Measurements from ENCODE around the gene ITPKC.
A peak's percentile ranks its signal among the peaks of the same experiment; 100 is the strongest.

The ITPKC gene

GRCh38 chr19:40740747-40741146 lies 23.8 kb downstream of the ITPKC start:
- peak; percentile 76 for DNase-seq (ENCODE audit: low spot score)

GRCh38 chr19:40741527-40742390 lies 24.8 kb downstream of the ITPKC start:
- DNase-seq (ENCODE audit: low spot score), result no peak

GRCh38 chr19:40742477-40742876 lies 25.6 kb downstream of the ITPKC start:
- DNase-seq (ENCODE audit: low spot score), result no peak

GRCh38 chr19:40742886-40743285 lies 26.0 kb downstream of the ITPKC start:
- no peak for DNase-seq (ENCODE audit: low spot score)

- no peak for DNase-seq (ENCODE audit: low spot score)
These were observed 27.0 kb downstream of the ITPKC start for GRCh38 chr19:40743926-40744325.

GRCh38 chr19:40744554-40745401 lies 27.9 kb downstream of the ITPKC start:
- DNase-seq (ENCODE audit: low spot score), result no peak

- no peak for DNase-seq (ENCODE audit: low spot score)
These were observed 28.5 kb downstream of the ITPKC start for GRCh38 chr19:40745402-40745780.

GRCh38 chr19:40747536-40747935 lies 30.6 kb downstream of the ITPKC start:
- no peak for DNase-seq (ENCODE audit: low spot score)

- DNase-seq (ENCODE audit: low spot score), result peak; percentile 100
These were observed 33.4 kb downstream of the ITPKC start, which contains the start of gene ACTMAP for GRCh38 chr19:40750058-40750873. ACTMAP (minus strand) TSS chr19:40750477; CDS start chr19:40749803, 674 bp downstream.

- no peak for DNase-seq (ENCODE audit: low spot score)
These were observed 34.1 kb downstream of the ITPKC start, which contains the start of gene SNRPA for GRCh38 chr19:40750874-40751537. SNRPA (plus strand) TSS chr19:40751203; CDS start chr19:40751409, 206 bp downstream.

GRCh38 chr19:40752257-40752781 lies 35.4 kb downstream of the ITPKC start:
- no peak for DNase-seq (ENCODE audit: low spot score)

- no peak for DNase-seq (ENCODE audit: low spot score)
These were observed 37.8 kb downstream of the ITPKC start for GRCh38 chr19:40754611-40755247.

GRCh38 chr19:40755248-40755624 lies 38.3 kb downstream of the ITPKC start:
- DNase-seq (ENCODE audit: low spot score), result no peak

- no peak for DNase-seq (ENCODE audit: low spot score)
These were observed 38.9 kb downstream of the ITPKC start for GRCh38 chr19:40755791-40756190.

GRCh38 chr19:40756502-40757110 lies 39.7 kb downstream of the ITPKC start:
- no peak for DNase-seq (ENCODE audit: low spot score)

- DNase-seq (ENCODE audit: low spot score), result no peak
These were observed 41.6 kb downstream of the ITPKC start for GRCh38 chr19:40758491-40758890.

- DNase-seq (ENCODE audit: low spot score), result no peak
These were observed 42.4 kb downstream of the ITPKC start for GRCh38 chr19:40759352-40759751.

GRCh38 chr19:40762754-40763470 lies 46.0 kb downstream of the ITPKC start:
- no peak for DNase-seq (ENCODE audit: low spot score)

- DNase-seq (ENCODE audit: low spot score), result no peak
These were observed 46.6 kb downstream of the ITPKC start for GRCh38 chr19:40763526-40763925.

GRCh38 chr19:40763963-40764362 lies 47.1 kb downstream of the ITPKC start:
- no peak for DNase-seq (ENCODE audit: low spot score)

Data from left forelimb (tissue), 1 donor.